HG03354 (cell line): ENCODE results near the gene SUPT20HL1.
A peak's percentile ranks its signal among the peaks of the same experiment; 100 is the strongest.
"Not testable (repeated sequence)": the region's sequence is repeated elsewhere in the genome, so short reads cannot be mapped to it uniquely, and the experiment has no call there.

Experiments
- ATAC-seq: cut with Tn5 transposase; IDR thresholded peaks from one replicate; pipeline ENCODE4 v1.9.1; 2021; ENCODE audit warnings: mild to moderate bottlenecking; ENCODE audit not compliant: unreplicated experiment, poor library complexity, severe bottlenecking

SUPT20HL1 gene

DNA sequence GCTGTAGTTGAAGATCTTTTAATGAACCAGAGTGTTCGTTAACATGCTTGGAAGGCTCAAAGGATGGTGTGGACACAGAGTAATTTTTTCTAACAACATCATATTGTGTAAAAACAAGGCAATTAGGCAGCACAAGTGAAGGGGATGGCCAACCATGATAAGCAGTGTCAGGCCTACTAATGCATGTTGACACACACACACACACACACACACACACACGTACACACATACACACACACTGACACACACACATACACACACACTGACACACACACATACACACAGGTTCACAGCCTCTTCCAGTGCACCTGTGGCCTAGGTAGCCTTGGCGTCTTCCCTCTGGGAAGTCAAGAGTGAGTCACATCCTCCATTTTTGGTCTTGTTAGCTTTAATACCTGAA, at the start of gene SUPT20HL1:
Gene SUPT20HL1 (plus strand): TSS at position 368 of the 400 bp plus-strand sequence. CDS start 2,122 bp downstream, outside the sequence.
- no peak for ATAC-seq

DNA sequence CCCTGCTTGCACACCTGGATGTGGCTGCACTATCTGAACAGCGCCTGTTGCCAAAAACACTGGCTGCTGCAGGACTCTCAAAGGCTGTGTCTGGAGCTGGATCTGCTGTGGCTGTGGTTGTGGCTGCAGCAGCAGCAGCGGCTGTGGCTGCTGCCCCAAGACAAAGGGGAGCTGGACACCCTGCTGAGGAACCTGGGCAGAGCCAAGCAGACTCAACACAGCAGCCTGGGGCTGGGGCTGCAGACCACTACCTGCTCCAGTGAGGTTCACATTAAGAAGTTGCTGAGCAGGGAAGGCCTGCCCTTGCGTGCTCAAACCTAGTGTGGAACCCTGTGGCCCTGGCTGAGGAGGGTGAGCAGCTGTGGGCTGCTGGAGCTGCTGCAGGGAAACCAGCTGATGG, 49.5 kb upstream of the SUPT20HL1 start:
- ATAC-seq = not testable (repeated sequence)

DNA sequence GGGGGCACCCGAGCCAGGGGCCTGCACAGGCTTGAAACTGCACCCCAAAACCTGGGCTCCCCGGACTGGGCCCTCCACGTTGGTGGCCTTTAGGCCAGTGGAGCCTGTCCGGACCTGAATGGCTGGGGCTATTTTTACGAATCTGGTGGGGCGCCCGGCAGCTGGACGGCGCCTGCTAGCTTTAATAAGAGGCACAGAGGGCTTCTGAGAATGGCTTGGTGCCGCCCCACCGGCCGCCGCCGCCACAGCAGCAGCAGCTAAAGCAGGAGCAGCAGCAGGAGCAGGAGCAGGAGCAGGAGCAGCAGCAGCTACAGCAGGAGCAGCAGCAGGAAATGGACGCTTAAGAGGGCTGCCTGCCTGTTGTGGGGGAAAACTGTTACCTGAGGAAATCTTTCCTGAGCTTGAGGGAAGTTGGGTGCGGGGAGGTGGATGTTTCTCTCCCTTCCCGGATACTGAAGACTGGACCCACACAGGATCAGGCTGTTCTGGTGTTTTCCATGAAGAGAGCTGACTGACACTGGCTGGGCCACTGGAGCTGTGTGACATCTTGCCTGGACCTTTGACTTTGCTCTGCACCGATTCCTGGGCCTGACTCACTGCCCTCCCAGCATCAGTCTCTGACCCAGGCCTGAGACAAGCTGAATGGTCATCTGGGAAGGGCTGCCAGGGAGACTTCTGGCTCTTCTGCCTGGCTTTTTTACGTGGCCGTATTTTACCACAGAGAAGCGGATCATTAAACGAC, 48.8 kb upstream of the SUPT20HL1 start:
- ATAC-seq = not testable (repeated sequence)

DNA sequence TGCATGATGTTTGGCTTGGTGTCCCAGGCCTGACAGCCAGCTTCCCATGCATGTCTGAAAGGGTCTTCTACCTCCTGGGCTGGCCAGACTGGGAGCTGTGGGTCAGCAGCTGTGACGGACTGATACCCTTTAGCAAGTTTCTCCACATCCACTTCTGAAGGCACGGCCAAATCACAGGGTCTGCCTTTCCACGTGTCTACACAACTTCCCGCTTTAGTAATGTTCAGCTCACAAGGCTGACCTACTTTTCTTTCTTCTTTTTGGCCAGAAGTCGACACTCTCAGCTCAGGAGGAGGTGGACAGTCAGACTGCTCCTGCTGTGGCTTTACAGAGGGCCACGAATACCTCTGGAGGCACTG, 48.2 kb upstream of the SUPT20HL1 start:
- ATAC-seq = not testable (repeated sequence)

DNA sequence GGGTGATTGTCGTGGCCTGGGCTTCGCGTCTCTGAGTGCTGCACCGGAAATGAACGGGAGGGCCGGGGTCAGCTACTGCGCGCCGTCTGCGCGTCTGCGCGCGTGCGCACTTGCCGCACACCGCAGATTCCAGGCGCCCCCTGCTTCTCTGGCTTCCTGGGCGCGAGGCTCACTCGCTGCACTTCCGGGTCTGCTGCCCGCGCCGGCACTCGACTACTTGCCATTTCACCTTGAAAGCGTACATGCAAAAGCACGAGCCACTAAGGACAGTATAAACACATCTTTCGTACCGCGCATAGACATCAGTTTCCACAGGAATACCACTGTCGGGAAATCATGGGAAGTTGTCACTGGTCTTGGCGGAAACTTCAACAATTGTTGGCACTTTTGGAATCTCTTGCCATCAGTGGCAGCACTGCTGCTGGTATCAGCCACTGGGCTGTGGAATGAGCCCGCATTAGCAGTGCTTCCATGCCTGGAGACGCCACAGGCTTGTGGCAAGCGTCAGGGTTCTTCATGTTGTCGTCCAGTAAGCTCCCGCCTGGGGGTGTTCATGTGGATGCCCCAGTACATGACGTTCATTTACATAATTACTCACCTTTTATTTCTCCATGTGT, 46.3 kb upstream of the SUPT20HL1 start, which contains the start of gene SUPT20HL2:
Gene SUPT20HL2 (minus strand): TSS at position 51 of the 617 bp plus-strand sequence. CDS start 754 bp downstream, outside the sequence.
- ATAC-seq = no peak

DNA sequence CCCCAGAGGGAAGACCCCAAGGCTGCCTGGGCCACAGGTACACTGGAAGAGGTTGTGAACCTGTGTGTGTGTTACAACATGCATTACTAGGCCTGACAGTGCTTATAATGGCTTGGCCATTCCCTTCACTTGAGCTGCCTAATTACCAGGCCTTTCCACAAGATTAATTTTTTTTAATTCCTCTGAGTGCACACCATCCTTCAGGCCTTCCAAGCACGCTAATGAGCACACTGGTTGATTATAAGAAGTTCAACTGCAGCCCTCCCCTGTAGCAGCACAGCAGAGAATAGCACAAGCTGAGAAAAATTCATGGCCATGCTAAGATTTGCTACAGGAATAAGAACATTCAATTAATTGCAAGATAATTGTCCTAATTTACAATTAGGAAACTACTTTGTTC, 44.3 kb upstream of the SUPT20HL1 start:
- ATAC-seq = no peak

DNA sequence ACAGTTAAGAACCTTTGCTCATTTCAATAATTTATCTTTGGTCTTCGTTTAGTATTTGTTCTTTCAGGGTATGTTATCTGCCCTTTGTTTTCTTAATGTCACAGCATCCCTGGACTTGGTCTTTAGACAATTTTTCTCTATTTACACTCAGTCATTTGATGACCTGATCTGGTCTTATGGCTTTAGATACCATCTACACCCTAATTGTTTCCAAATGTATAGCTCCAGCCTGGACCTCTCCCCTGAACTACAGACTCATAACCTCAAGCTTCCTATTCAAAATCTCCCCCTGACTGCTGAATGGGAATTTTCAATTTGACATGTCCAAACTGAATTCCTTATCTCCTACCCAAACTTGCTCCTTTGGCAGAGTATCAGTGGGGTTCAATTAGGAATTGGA, 42.9 kb upstream of the SUPT20HL1 start:
- no peak for ATAC-seq

DNA sequence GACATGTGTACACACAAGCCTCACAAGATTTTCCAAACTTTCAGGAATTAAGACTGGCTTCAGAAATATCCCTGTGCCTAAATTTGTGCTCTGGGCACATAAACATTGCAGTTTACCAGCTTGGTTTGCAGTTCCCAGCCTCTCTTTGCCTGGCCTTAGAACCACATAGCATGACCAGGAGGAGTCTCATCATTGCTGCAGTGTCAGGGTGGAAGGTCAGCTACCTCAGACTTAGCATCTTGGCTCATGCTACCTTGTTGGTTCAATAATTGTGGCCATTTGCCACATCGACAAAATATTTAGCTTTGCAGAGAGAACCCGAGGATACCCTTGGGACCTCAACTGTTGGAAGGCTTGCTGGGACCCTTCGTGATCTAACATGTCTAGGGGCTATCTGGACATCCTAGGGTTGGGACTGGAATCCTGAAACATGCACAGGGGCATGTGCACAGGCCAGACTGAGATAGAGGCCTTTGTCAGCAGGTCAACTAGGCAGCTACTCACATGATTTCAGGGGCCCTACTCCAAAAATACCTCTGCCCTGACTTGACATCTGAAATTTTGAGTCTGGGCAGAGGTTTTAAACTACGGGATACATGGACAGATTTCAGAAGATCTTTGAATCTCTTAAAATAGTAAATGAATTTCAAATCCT, 38.6 kb upstream of the SUPT20HL1 start:
- no peak for ATAC-seq

DNA sequence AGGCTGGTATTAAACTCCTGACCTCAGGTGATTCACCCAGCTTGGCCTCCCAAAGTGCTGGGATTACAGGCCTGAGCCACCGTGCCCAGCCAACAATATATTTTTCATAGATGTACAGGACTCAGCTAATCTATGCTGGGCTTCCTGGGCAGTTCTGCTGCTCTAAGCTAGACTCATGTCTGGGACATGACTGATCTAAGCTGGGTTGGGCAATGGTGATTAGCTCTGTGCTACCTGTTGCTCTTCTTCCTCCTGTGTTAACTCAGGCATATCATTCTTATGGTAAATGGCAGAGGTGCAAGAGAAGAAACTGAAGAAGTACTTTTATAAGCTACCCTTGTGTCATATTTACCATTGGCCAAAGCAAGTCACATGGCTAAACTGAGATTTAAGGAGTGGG, 35.2 kb upstream of the SUPT20HL1 start:
- ATAC-seq = no peak

DNA sequence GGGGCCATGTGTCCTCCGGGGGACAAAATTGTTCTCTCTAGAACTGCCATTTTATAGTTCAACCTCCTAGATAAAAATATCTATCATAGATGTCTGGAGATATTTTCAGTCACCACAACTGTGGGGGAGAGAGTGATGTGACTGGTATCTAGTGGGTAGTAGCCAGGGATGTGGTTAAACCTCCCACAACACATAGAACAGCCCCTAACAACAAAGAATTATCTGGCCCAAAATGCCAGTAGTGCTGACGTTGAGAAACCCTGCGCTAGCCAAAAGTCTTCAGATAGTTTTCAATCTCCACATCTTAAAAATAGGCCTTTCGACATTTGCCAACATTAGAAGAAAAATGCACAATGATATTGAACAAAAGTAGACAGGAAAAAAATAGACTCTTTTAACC, 27.6 kb upstream of the SUPT20HL1 start:
- ATAC-seq = no peak

DNA sequence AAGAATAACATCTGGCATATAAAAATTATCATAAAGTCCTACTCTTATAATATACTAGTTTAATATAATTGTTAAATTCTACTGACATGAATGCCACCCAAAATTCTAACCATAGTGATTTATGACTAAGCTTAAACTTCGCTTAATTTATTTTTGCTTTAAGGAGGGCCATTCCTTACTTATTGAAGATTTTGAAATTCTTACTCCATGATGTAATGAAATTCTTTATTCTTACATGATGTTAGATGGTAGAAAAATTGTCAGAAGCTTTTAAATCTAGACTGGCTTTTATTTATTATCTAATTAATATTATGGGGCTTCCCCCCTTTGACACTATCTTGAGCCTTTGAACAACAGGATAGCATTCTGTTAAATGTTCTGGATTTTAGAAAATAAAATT, 27.1 kb upstream of the SUPT20HL1 start:
- ATAC-seq = no peak

DNA sequence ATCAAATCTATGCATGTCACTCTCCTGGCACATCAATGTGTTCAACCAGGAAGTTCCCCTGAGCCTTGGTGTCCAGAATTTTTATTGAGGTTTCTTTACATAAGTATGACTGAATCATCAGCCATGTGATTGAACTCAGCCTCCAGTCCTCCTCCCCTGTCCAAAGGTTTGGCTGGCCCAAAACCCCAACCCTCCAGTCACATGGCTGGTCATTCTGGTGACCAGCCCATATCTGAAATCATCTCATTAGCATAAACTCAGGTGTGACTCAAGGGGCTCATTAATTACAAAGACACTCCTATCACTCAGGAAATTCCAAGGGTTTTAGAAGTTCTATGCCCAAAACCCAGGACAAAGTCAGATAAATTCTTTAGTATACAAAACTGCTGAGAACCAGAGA, 26.0 kb upstream of the SUPT20HL1 start:
- ATAC-seq = no peak

DNA sequence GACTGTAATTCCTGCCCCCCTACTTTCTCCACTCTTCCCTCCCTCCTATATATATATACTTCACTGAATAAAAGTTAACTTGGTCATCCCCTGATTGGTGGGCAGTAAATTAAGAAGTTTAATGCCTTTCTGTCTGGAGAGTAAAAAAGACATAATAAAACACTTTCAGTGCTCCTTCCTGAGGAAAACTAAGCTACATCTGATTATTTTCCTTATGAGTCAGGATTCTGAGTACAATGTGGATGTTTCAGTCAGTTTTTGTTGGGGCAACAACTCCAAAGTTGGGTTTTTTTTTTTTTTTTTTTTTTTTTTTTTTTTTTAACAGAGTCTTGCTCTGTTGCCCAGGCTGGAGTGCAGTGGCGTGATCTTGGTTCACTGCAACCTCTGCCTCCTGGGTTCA, 24.6 kb upstream of the SUPT20HL1 start:
- ATAC-seq = no peak

DNA sequence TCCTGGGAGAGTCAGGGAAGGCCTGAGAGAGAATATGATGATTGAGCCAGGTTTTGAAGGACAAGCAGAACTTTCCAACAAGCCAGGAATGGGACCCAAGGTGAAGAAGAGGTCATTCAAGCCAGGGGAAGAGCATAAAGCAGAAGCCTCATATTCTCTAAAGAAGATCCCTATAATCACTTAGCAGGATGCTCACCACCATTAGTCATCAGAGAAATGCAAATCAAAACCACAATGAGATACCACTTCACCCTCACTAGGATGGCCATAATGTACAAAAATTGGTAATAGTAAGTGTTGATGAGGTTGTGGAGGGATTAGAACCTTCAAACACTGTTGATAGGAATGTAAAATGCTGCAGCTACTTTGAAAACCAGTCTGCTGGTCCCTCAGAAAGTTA, 20.5 kb upstream of the SUPT20HL1 start:
- no peak for ATAC-seq

DNA sequence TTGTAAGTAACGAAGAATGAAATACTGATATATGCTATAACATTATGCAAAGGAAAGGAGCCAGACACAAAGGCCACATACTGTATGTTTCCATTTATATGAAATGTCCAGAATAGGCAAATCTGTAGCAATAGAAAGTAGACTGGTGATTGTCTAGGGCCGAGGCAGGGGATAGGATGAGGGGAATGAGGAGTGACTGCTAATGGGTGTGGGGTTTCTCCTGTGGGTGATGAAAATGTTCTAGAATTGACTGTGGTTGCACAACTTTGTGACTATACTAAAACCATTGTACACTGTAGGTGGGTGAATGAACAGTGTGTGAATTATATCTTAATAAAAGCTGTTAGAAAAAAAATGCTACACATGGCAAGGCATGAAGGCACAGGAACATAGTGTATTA, 19.9 kb upstream of the SUPT20HL1 start:
- no peak for ATAC-seq

DNA sequence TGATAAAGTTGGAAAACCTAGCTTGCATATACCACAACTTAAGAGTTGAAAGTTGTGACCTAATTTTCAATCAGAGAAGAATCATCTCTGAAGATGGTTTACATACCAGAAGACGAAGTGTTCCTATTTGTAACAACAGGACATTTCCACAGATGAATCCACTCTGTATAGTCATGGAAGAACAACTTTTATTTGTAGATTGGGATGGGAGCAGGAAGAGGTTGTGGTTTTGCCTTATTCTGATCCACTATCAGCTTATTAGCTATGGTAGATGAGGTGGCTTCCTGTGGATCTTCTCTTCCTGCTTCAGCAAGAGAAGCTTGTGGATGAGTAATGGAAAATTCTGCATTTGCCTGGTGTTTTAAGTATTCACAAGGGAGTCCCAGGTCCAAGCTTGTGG, 18.6 kb upstream of the SUPT20HL1 start:
- ATAC-seq = no peak

DNA sequence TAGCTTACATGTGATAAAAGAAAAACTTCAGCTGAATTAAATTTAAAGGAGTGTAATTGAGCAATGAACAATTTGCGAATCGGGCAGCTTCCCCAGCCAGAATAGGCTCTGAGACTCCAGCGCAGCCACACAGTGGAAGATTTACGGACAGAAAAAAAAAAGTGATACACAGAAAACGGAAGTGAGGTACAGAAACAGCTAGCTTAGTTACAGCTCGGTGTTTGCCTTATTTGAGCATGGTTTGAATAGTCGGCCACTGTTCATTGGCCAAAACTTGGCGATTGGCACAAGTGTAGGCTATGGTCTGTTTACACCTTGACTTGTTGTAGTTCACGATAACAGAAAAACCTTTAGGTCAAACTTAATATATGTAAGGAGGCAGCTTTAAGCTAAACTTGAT, 16.7 kb upstream of the SUPT20HL1 start:
- ATAC-seq = peak; percentile 85

DNA sequence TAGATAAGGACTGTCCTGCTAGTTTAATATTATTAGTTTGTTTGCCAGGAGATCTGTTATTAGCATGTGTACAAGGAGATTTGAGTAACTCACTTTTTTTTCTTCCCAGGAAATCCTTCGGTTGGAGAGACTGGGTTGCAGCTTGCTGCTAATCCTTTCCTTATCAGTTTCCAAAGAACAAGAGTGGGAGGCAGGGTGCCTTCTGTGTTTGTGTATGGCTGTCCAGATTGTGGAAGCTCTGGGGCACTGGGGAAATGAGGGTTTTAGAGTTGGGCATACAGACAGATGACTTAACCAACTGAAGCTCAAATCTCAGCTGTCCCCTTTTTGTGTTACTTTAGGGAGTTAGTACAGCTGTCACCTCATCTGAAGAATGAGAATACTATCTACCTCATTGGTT, 12.6 kb upstream of the SUPT20HL1 start:
- ATAC-seq = no peak

DNA sequence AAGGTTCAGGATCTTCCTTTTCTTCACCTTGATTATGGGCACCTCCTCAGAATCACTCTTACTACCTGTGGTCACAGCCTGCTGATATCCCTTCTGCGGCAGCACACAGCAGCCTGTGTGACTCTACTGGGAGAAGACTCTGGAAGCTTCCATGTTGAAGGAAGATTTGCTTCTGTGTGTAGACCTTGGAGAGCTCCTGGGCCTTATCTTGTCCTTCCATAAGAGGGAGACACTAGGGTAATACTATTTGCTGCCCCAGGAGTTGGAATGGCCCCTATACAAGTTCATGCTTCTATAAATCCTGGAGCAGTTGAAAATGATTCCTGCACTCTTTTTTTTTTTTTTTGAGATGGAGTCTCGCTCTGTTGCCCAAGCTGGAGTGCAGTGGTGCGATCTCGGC, 10.2 kb upstream of the SUPT20HL1 start:
- no peak for ATAC-seq

DNA sequence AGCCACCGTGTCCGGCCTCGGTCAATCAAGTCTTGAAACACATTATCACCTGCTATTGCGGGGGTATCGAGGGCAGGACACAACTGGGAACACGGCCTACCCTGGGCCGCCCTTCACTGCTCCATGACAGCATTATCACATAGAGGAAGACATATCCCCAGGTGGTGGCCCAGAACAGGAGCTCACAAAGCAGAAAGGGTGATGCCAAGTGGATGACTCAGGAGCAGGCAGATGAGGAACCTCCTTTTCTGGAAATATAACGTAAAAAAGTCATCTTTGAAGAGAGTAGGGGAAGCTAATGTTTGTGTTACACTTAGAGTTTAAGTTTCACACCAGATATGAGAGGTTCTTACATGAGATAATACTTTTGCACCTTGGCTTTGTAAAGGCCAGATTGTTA, 5.3 kb upstream of the SUPT20HL1 start:
- ATAC-seq = no peak

DNA sequence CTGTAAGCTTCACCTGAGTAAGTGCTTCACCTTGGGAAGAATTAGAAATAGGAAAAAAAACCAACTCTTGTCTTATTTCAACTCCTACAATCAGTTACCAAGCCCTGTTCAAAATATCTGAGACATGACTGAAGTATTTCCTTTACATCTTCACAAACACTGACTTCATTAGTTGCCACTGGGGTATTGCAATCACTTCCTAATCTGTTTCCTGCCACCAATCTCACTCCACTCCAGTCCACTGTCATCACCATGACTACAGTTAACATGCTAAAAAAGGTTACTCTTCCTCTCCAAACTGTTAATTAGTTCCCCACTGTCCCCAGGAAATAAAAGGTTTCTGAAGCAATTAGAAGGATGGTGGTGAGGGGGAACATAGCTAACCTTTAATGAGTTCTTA, 3.3 kb upstream of the SUPT20HL1 start:
- ATAC-seq = no peak
